ENCODE data around the gene ZNF519. TPM values are rescaled to one million over a fixed set of nuclear protein-coding genes. Genes with fewer than 3 reads are reported as not detected.
A peak's percentile ranks its signal among the peaks of the same experiment; 100 is the strongest.
"Not testable (repeated sequence)": the region's sequence is repeated elsewhere in the genome, so short reads cannot be mapped to it uniquely, and the experiment has no call there.

Gene ZNF519
- 10 to 100 TPM; 20.9 to 35.1 (median 27.5) TPM for total RNA-seq

GRCh38 chr18:14132271-14132700 lies at the start of gene ZNF519:
Gene ZNF519, minus strand, starts transcription at chr18:14132435. Its CDS starts 158 bp downstream, at chr18:14132277.
- H3K27me3 ChIP-seq; H3K4me1 ChIP-seq; H3K9me3 ChIP-seq; H3K36me3 ChIP-seq; intact Hi-C loops (cut with DNase I; ENCODE audit: low total_unique reads): not testable (repeated sequence)
- Histone ChIP-seq H3K27ac (peak within 1 kb of the TSS; percentile 65 to 83), H3K4me3 (peak within 1 kb of the TSS; percentile 59 to 66)
- peak; percentile 92 to 95 for DNase-seq

GRCh38 chr18:14179306-14179705 lies 47.1 kb upstream of the ZNF519 start:
- DNase-seq, result no peak
- Histone ChIP-seq H3K9me3 (no peaks in the 10 kb centered on the region), H3K4me3 (no peak overlapping the region)

GRCh38 chr18:14178321-14179196 lies 46.3 kb upstream of the ZNF519 start:
- H3K4me1 ChIP-seq; H3K9me3 ChIP-seq; intact Hi-C loops (cut with DNase I; ENCODE audit: low total_unique reads); H3K27ac ChIP-seq; H3K36me3 ChIP-seq; DNase-seq; H3K27me3 ChIP-seq: not testable (repeated sequence)
- TF ChIP-seq CTCF (IDR thresholded peaks at IDR 0.05), result peak in 1 of 4 experiments; percentile 25
- H3K4me3 ChIP-seq, result peak overlapping the region in 1 of 2 donors; percentile 18

More at GRCh38 chr18:14179306-14179705, 47.1 kb upstream of the ZNF519 start:
- H3K4me1 ChIP-seq, result no peaks in the 10 kb centered on the region
- H3K27me3 ChIP-seq, result no peaks in the 10 kb centered on the region
- intact Hi-C loops (cut with DNase I; ENCODE audit: low total_unique reads), result no loop called here
- TF ChIP-seq POLR2A (IDR thresholded peaks at IDR 0.05) (no peak), CTCF (IDR thresholded peaks at IDR 0.05) (no peak)
- H3K36me3 ChIP-seq, result no peaks in the 10 kb centered on the region
- no peak overlapping the region for H3K27ac ChIP-seq

GRCh38 chr18:14177540-14178320 lies 45.5 kb upstream of the ZNF519 start:
- H3K27me3 ChIP-seq; DNase-seq; H3K36me3 ChIP-seq; H3K9me3 ChIP-seq; H3K4me3 ChIP-seq; intact Hi-C loops (cut with DNase I; ENCODE audit: low total_unique reads); H3K4me1 ChIP-seq; H3K27ac ChIP-seq: not testable (repeated sequence)

- intact Hi-C loops (cut with DNase I; ENCODE audit: low total_unique reads), result not testable (repeated sequence)
Measured at GRCh38 chr18:14175404-14175803, 43.2 kb upstream of the ZNF519 start.

GRCh38 chr18:14174706-14175085 lies 42.5 kb upstream of the ZNF519 start:
- TF ChIP-seq CTCF (IDR thresholded peaks at IDR 0.05), result no peak
- no peak for TF ChIP-seq POLR2A (IDR thresholded peaks at IDR 0.05)
- H3K4me3 ChIP-seq, result no peak overlapping the region
- no peak overlapping the region for H3K27ac ChIP-seq
- intact Hi-C loops (cut with DNase I; ENCODE audit: low total_unique reads), result no loop called here
- no peaks in the 10 kb centered on the region for H3K27me3 ChIP-seq
- no peaks in the 10 kb centered on the region for H3K4me1 ChIP-seq
- H3K9me3 ChIP-seq, result no peaks in the 10 kb centered on the region
- no peak for DNase-seq
- no peaks in the 10 kb centered on the region for H3K36me3 ChIP-seq

More at GRCh38 chr18:14175404-14175803, 43.2 kb upstream of the ZNF519 start:
- H3K9me3 ChIP-seq, H3K4me3 ChIP-seq, H3K4me1 ChIP-seq, H3K27me3 ChIP-seq, H3K27ac ChIP-seq, H3K36me3 ChIP-seq, DNase-seq: not testable (repeated sequence)

GRCh38 chr18:14174002-14174705 lies 41.9 kb upstream of the ZNF519 start:
- H3K36me3 ChIP-seq; H3K4me3 ChIP-seq; H3K27me3 ChIP-seq; intact Hi-C loops (cut with DNase I; ENCODE audit: low total_unique reads); H3K27ac ChIP-seq; DNase-seq; H3K4me1 ChIP-seq; H3K9me3 ChIP-seq: not testable (repeated sequence)

GRCh38 chr18:14173116-14173951 lies 41.1 kb upstream of the ZNF519 start:
- intact Hi-C loops (cut with DNase I; ENCODE audit: low total_unique reads); H3K4me3 ChIP-seq; DNase-seq; H3K27ac ChIP-seq; H3K9me3 ChIP-seq; H3K27me3 ChIP-seq; H3K4me1 ChIP-seq; H3K36me3 ChIP-seq: not testable (repeated sequence)
